Measurements from ENCODE around the gene CZIB. TPM values are rescaled to one million over a fixed set of nuclear protein-coding genes. Genes with fewer than 3 reads are reported as not detected.
A peak's percentile ranks its signal among the peaks of the same experiment; 100 is the strongest.

The CZIB gene
- total and polyA plus RNA-seq, 2 of the 13 experiments (the other 11 are each of a cell fraction or from before 2014, with no cell fraction given) = 49.2 to 67.0 TPM

DNA sequence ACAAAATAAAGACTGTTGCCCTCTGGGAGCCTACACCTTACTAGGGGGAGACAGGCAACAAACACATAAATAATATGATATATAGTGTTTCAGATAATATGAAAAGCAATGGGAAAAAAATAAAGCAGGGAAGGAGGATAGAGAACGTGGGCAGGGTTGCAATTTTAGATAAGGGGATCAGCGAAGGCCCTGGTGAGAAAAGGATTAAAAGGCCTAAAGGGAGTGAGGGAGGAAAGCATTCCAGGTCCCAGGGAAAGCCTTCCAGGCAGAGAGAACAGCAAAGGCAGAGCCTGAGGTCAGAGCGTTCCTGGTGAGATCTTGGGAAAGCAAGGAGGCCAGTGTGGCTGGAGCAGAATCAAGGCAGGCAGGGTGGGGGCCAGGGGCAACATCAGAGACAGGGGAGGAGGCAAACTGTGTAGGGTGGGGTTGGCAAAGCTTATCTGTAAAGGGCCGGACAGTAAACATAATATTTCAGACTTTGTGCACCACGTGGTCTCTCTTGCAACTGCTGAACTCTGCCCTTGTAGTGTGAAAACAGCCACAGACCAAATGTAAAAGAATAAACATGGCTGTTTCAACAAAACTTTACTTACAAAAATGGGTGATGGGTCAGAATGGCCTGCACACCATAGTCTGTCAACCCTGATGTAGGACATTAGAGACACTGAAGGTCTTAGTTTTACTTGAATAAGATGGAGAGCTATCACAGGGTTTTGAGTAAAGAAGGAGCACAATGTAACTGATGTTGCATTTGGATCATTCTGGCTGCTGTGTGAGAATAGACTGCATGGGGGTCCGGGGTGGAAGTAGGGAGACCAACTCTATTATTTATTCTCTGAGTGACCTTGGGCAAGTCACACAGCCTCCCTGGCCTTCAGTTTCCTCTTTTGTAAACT is 37.1 kb downstream of the CZIB start (continued):
- TF ChIP-seq, protein P1, sequence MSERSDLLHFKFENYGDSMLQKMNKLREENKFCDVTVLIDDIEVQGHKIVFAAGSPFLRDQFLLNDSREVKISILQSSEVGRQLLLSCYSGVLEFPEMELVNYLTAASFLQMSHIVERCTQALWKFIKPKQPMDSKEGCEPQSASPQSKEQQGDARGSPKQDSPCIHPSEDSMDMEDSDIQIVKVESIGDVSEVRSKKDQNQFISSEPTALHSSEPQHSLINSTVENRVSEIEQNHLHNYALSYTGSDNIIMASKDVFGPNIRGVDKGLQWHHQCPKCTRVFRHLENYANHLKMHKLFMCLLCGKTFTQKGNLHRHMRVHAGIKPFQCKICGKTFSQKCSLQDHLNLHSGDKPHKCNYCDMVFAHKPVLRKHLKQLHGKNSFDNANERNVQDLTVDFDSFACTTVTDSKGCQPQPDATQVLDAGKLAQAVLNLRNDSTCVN (CRISPR knock-in tag; IDR thresholded peaks at IDR 0.05; ENCODE audit: borderline replicate concordance) = peak; percentile 58; the same call in 1 of the 2 replicates
- TF ChIP-seq NR2F2 (IDR thresholded peaks at IDR 0.05; ENCODE audit: borderline replicate concordance, low read depth) = peak; percentile 88
- no peak for TF ChIP-seq POLR2AphosphoS2 (IDR thresholded peaks at IDR 0.05; ENCODE audit: low read depth, low read length)
- no peak for TF ChIP-seq NAIF1 (CRISPR knock-in tag; IDR thresholded peaks at IDR 0.05; ENCODE audit: borderline replicate concordance)
- TF ChIP-seq KLF15 (CRISPR knock-in tag; IDR thresholded peaks at IDR 0.05; ENCODE audit: borderline replicate concordance) = no peak
- TF ChIP-seq, protein P2, sequence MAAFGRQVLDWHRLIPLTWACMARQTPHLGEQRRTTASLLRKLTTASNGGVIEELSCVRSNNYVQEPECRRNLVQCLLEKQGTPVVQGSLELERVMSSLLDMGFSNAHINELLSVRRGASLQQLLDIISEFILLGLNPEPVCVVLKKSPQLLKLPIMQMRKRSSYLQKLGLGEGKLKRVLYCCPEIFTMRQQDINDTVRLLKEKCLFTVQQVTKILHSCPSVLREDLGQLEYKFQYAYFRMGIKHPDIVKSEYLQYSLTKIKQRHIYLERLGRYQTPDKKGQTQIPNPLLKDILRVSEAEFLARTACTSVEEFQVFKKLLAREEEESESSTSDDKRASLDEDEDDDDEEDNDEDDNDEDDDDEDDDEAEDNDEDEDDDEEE (CRISPR knock-in tag; IDR thresholded peaks at IDR 0.05) = no peak
- TF ChIP-seq GATAD1 (CRISPR knock-in tag; IDR thresholded peaks at IDR 0.05) = 0 out of 2 replicates have a peak, but pooled peaks have one; percentile 10
- TF ChIP-seq FOSL1 (CRISPR knock-in tag; IDR thresholded peaks at IDR 0.05; ENCODE audit: borderline replicate concordance) = no peak
- peak; percentile 98 for TF ChIP-seq TBX2 (CRISPR knock-in tag; IDR thresholded peaks at IDR 0.05; ENCODE audit: borderline replicate concordance)
- TF ChIP-seq, protein P3, sequence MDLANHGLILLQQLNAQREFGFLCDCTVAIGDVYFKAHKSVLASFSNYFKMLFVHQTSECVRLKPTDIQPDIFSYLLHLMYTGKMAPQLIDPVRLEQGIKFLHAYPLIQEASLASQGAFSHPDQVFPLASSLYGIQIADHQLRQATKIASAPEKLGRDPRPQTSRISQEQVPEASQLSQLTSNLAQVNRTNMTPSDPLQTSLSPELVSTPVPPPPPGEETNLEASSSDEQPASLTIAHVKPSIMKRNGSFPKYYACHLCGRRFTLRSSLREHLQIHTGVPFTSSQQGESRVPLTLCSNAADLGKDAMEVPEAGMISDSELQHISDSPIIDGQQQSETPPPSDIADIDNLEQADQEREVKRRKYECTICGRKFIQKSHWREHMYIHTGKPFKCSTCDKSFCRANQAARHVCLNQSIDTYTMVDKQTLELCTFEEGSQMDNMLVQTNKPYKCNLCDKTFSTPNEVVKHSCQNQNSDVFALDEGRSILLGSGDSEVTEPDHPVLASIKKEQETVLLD (CRISPR knock-in tag; IDR thresholded peaks at IDR 0.05; ENCODE audit: low read depth) = no peak

Measured in HepG2 (cell line).